ENCODE results near the gene DHRS11.

The DHRS11 gene

DNA sequence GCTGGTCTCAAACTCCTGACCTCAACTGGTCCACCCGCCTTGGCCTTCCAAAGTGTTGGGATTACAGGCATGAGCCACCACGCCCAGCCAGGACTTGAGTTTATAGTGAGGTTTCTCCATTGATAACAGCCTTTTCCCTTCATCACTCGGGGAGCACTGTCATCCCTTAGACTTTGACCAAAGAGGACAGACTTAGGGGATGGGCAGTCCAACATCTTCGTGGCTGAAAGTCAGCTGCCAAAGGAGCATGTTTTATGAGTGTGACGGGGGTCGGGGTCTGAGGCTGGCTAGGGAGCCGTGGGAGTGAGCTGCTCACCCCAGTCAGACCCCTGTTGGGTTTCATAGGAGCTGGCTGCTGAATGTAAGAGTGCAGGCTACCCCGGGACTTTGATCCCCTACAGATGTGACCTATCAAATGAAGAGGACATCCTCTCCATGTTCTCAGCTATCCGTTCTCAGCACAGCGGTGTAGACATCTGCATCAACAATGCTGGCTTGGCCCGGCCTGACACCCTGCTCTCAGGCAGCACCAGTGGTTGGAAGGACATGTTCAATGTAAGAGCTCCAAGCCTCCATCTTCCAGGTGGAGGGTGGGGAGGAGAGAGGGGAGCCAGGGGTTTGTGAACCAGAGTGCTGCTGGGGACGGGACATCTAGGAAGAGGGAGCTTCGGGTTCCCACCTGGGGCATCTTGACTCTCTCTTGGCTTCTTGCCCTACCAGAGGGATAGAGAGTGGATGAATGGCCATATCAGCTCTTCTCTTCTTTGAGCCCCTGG lies 3.1 kb downstream of the DHRS11 start:
- Histone ChIP-seq H3K4me3 (ENCODE audit: low read length) (no peak overlapping the region), H3K27me3 (replicated peaks; ENCODE audit: control insufficient read depth, insufficient read depth, low read length) (no peaks in the 10 kb centered on the region), H3K9ac (ENCODE audit: low read length) (no peak overlapping the region), H3K36me3 (ENCODE audit: control insufficient read depth, insufficient read depth, low read length, severe bottlenecking) (peaks cover 37% of the 10 kb centered on the region), H3K9me3 (ENCODE audit: control insufficient read depth, low read length) (no peaks in the 10 kb centered on the region), H3K4me1 (ENCODE audit: control insufficient read depth, insufficient read depth, low read length) (peaks cover 29% of the 10 kb centered on the region)
- no peak for DNase-seq (ENCODE audit: low read depth)

- Histone ChIP-seq H3K4me3 (ENCODE audit: low read length) (no peak overlapping the region), H3K9ac (ENCODE audit: low read length) (no peak overlapping the region), H3K27me3 (replicated peaks; ENCODE audit: control insufficient read depth, insufficient read depth, low read length) (no peaks in the 10 kb centered on the region), H3K9me3 (ENCODE audit: control insufficient read depth, low read length) (no peaks in the 10 kb centered on the region), H3K4me1 (ENCODE audit: control insufficient read depth, insufficient read depth, low read length) (peaks cover 22% of the 10 kb centered on the region), H3K36me3 (ENCODE audit: control insufficient read depth, insufficient read depth, low read length, severe bottlenecking) (peaks cover 31% of the 10 kb centered on the region)
- DNase-seq (ENCODE audit: low read depth) = no peak
These were observed 5.5 kb downstream of the DHRS11 start for GRCh38 chr17:36597226-36597625.

GRCh38 chr17:36597866-36598777 lies 6.4 kb downstream of the DHRS11 start:
- DNase-seq (ENCODE audit: low read depth) = no peak
- H3K27me3 ChIP-seq (replicated peaks; ENCODE audit: control insufficient read depth, insufficient read depth, low read length) = no peaks in the 10 kb centered on the region
- no peak overlapping the region for H3K9ac ChIP-seq (ENCODE audit: low read length)
- H3K36me3 ChIP-seq (ENCODE audit: control insufficient read depth, insufficient read depth, low read length, severe bottlenecking) = peaks cover 31% of the 10 kb centered on the region
- no peak overlapping the region for H3K4me3 ChIP-seq (ENCODE audit: low read length)
- H3K4me1 ChIP-seq (ENCODE audit: control insufficient read depth, insufficient read depth, low read length) = peaks cover 24% of the 10 kb centered on the region
- H3K9me3 ChIP-seq (ENCODE audit: control insufficient read depth, low read length) = no peaks in the 10 kb centered on the region

- Histone ChIP-seq H3K4me3 (ENCODE audit: low read length) (no peak overlapping the region), H3K4me1 (ENCODE audit: control insufficient read depth, insufficient read depth, low read length) (peaks cover 16% of the 10 kb centered on the region), H3K9ac (ENCODE audit: low read length) (no peak overlapping the region), H3K36me3 (ENCODE audit: control insufficient read depth, insufficient read depth, low read length, severe bottlenecking) (peaks cover 31% of the 10 kb centered on the region), H3K27me3 (replicated peaks; ENCODE audit: control insufficient read depth, insufficient read depth, low read length) (no peaks in the 10 kb centered on the region), H3K9me3 (ENCODE audit: control insufficient read depth, low read length) (no peaks in the 10 kb centered on the region)
- no peak for DNase-seq (ENCODE audit: low read depth)
These were observed 7.3 kb downstream of the DHRS11 start for GRCh38 chr17:36598951-36599401.

DNA sequence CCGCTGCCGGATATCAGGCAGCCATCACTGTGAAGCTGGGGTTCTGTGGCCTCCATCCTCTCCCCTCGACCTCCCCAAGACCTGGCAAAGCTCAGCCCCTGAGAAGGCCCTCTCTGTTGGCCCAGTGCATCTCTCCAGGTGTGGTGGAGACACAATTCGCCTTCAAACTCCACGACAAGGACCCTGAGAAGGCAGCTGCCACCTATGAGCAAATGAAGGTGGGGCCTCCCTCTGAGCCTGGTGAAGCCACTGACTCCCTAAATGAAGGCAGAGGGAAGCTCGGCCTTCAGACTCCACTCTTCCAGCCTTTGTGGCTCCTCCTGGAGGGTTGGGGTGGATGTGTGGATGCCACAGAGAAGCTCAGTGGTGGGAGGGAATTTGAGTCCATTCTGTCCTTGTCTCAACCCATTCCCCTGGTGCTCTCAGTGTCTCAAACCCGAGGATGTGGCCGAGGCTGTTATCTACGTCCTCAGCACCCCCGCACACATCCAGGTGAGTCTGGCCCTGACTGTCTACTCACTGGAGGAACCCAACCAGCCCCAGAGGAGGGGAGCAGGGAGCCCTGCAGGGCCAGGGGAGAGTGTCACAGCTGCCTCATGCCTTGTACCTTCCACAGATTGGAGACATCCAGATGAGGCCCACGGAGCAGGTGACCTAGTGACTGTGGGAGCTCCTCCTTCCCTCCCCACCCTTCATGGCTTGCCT lies 8.0 kb downstream of the DHRS11 start:
- H3K9me3 ChIP-seq (ENCODE audit: control insufficient read depth, low read length) = no peaks in the 10 kb centered on the region
- no peak for DNase-seq (ENCODE audit: low read depth)
- H3K36me3 ChIP-seq (ENCODE audit: control insufficient read depth, insufficient read depth, low read length, severe bottlenecking) = peaks cover 31% of the 10 kb centered on the region
- no peaks in the 10 kb centered on the region for H3K27me3 ChIP-seq (replicated peaks; ENCODE audit: control insufficient read depth, insufficient read depth, low read length)
- H3K9ac ChIP-seq (ENCODE audit: low read length) = no peak overlapping the region
- H3K4me3 ChIP-seq (ENCODE audit: low read length) = no peak overlapping the region
- H3K4me1 ChIP-seq (ENCODE audit: control insufficient read depth, insufficient read depth, low read length) = peaks cover 16% of the 10 kb centered on the region

DNA sequence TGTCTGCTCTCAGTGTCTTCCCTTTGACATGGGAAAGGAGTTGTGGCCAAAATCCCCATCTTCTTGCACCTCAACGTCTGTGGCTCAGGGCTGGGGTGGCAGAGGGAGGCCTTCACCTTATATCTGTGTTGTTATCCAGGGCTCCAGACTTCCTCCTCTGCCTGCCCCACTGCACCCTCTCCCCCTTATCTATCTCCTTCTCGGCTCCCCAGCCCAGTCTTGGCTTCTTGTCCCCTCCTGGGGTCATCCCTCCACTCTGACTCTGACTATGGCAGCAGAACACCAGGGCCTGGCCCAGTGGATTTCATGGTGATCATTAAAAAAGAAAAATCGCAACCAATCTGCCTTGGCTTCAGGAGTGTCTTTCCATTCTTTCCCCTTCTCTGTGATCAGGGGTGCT lies 8.8 kb downstream of the DHRS11 start:
- Histone ChIP-seq H3K4me3 (ENCODE audit: low read length) (peak overlapping the region; percentile 96), H3K4me1 (ENCODE audit: control insufficient read depth, insufficient read depth, low read length) (peaks cover 16% of the 10 kb centered on the region), H3K9ac (ENCODE audit: low read length) (peak overlapping the region; percentile 92), H3K27me3 (replicated peaks; ENCODE audit: control insufficient read depth, insufficient read depth, low read length) (no peaks in the 10 kb centered on the region), H3K36me3 (ENCODE audit: control insufficient read depth, insufficient read depth, low read length, severe bottlenecking) (peaks cover 31% of the 10 kb centered on the region), H3K9me3 (ENCODE audit: control insufficient read depth, low read length) (no peaks in the 10 kb centered on the region)
- DNase-seq (ENCODE audit: low read depth) = no peak

- Histone ChIP-seq H3K9me3 (ENCODE audit: control insufficient read depth, low read length) (no peaks in the 10 kb centered on the region), H3K4me3 (ENCODE audit: low read length) (peak overlapping the region; percentile 96), H3K4me1 (ENCODE audit: control insufficient read depth, insufficient read depth, low read length) (peaks cover 16% of the 10 kb centered on the region), H3K27me3 (replicated peaks; ENCODE audit: control insufficient read depth, insufficient read depth, low read length) (no peaks in the 10 kb centered on the region), H3K9ac (ENCODE audit: low read length) (peak overlapping the region; percentile 92), H3K36me3 (ENCODE audit: control insufficient read depth, insufficient read depth, low read length, severe bottlenecking) (peaks cover 28% of the 10 kb centered on the region)
- no peak for DNase-seq (ENCODE audit: low read depth)
These were observed 9.2 kb downstream of the DHRS11 start for GRCh38 chr17:36600936-36601302.

- peaks cover 27% of the 10 kb centered on the region for H3K36me3 ChIP-seq (ENCODE audit: control insufficient read depth, insufficient read depth, low read length, severe bottlenecking)
- no peaks in the 10 kb centered on the region for H3K27me3 ChIP-seq (replicated peaks; ENCODE audit: control insufficient read depth, insufficient read depth, low read length)
- peaks cover 16% of the 10 kb centered on the region for H3K4me1 ChIP-seq (ENCODE audit: control insufficient read depth, insufficient read depth, low read length)
- peak within 1 kb of the TSS; percentile 96 for H3K4me3 ChIP-seq (ENCODE audit: low read length)
- H3K9ac ChIP-seq (ENCODE audit: low read length) = peak within 1 kb of the TSS; percentile 92
- no peaks in the 10 kb centered on the region for H3K9me3 ChIP-seq (ENCODE audit: control insufficient read depth, low read length)
- DNase-seq (ENCODE audit: low read depth) = peak; percentile 97
These were observed 9.8 kb downstream of the DHRS11 start, which contains the start of gene MRM1 for GRCh38 chr17:36601303-36602029. Gene MRM1, plus strand, starts transcription at chr17:36601583. Its CDS starts 228 bp downstream, at chr17:36601811.

- H3K9me3 ChIP-seq (ENCODE audit: control insufficient read depth, low read length) = no peaks in the 10 kb centered on the region
- H3K9ac ChIP-seq (ENCODE audit: low read length) = peak overlapping the region; percentile 92
- peak; percentile 36 for DNase-seq (ENCODE audit: low read depth)
- peaks cover 20% of the 10 kb centered on the region for H3K36me3 ChIP-seq (ENCODE audit: control insufficient read depth, insufficient read depth, low read length, severe bottlenecking)
- H3K27me3 ChIP-seq (replicated peaks; ENCODE audit: control insufficient read depth, insufficient read depth, low read length) = no peaks in the 10 kb centered on the region
- H3K4me3 ChIP-seq (ENCODE audit: low read length) = peak overlapping the region; percentile 96
- H3K4me1 ChIP-seq (ENCODE audit: control insufficient read depth, insufficient read depth, low read length) = peaks cover 16% of the 10 kb centered on the region
These were observed 10.5 kb downstream of the DHRS11 start for GRCh38 chr17:36602030-36602748.

GRCh38 chr17:36602924-36603384 lies 11.3 kb downstream of the DHRS11 start:
- peak overlapping the region; percentile 92 for H3K9ac ChIP-seq (ENCODE audit: low read length)
- H3K4me1 ChIP-seq (ENCODE audit: control insufficient read depth, insufficient read depth, low read length) = peaks cover 16% of the 10 kb centered on the region
- no peaks in the 10 kb centered on the region for H3K27me3 ChIP-seq (replicated peaks; ENCODE audit: control insufficient read depth, insufficient read depth, low read length)
- H3K9me3 ChIP-seq (ENCODE audit: control insufficient read depth, low read length) = no peaks in the 10 kb centered on the region
- H3K4me3 ChIP-seq (ENCODE audit: low read length) = peak overlapping the region; percentile 96
- peak; percentile 86 for DNase-seq (ENCODE audit: low read depth)
- peaks cover 16% of the 10 kb centered on the region for H3K36me3 ChIP-seq (ENCODE audit: control insufficient read depth, insufficient read depth, low read length, severe bottlenecking)

Data from adipocyte (in vitro differentiated cells).